SU-DHL-6 (cell line): ENCODE data around the gene HHIPL2.

Experiments
- CTCF ChIP-seq: fragments of 200-600 bp; sonication (generic); IDR thresholded peaks from one replicate; pipeline ENCODE4 v1.5.1; 2017; ENCODE audit warnings: antibody characterized with exemption, mild to moderate bottlenecking, low read length, moderate library complexity; ENCODE audit not compliant: insufficient read depth, poor library complexity, severe bottlenecking
- EZH2phosphoT487 ChIP-seq: fragments of 200-600 bp; sonication (generic), shearing (Covaris generic); conservative IDR thresholded peaks from 2 replicates; pipeline ENCODE4 v1.6.1; 2018; ENCODE audit warnings: mild to moderate bottlenecking, antibody characterized with exemption, low read length, moderate library complexity, mixed read lengths

GRCh38 chr1:222522105-222522915, 25.6 kb downstream of the HHIPL2 start:
- TF ChIP-seq CTCF, result no peak
- no peak for TF ChIP-seq EZH2phosphoT487
